SK-N-SH (cell line): ENCODE measurements around the gene ITGA5.

Source experiments
- EP300 ChIP-seq, 2 experiments: IDR thresholded peaks; 2 replicates each; pipeline versions ENCODE4 v1.4.0 to v1.6.1; 2012; ENCODE audit warnings: borderline replicate concordance in 1 of 2, low read depth in 1 of 2, low read length in 1 of 2
- IRF3 ChIP-seq: fragments of 150-350 bp; IDR thresholded peaks from 2 replicates; pipeline ENCODE4 v1.6.1; 2016; ENCODE audit warnings: mild to moderate bottlenecking, low read depth, low read length
- JUND ChIP-seq: IDR thresholded peaks from 2 replicates; pipeline ENCODE4 v1.4.0; 2012
- MXI1 ChIP-seq: IDR thresholded peaks from 2 replicates; pipeline ENCODE4 v1.6.1; 2012; ENCODE audit warnings: mild to moderate bottlenecking, low read depth, low read length, improper control_type of control experiment
- TEAD4 ChIP-seq: IDR thresholded peaks from 2 replicates; pipeline ENCODE4 v1.4.0; 2012; ENCODE audit warnings: mild to moderate bottlenecking, borderline replicate concordance; ENCODE audit not compliant: insufficient read depth
- ZBTB33 ChIP-seq: IDR thresholded peaks from 2 replicates; pipeline ENCODE4 v1.4.0; 2012; ENCODE audit warnings: low read depth, borderline replicate concordance
- TF ChIP-seq, protein P1 (sequence below): fragments of 200-600 bp; sonication (generic); IDR thresholded peaks from 2 replicates; pipeline ENCODE4 v1.6.1; 2017; ENCODE audit warnings: antibody characterized with exemption, mild to moderate bottlenecking, moderate library complexity

DNA sequence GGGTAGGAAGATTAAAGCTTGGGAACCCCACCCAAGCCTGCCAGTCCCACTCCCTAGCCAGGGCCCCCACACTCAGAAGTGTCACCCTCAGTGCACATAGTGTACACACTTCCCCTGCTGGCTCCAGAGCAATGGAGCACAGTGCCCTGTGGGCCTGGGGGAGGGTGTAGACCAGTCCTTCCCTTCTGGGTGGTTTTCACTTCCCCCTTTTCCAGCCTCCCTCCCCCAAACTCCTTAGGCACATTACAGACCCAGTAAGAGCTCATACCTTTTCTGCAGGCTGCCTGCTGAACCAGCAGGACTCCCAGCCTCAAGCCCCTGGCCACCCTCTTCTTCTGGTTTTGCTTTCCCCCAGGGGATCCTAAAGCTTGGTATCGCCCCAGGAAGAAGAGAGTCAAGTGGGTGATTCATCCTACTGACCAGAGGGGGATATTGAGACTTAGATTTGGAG lies 34.5 kb downstream of the ITGA5 start, which contains the start of gene ZNF385A:
- TF ChIP-seq, protein P1, sequence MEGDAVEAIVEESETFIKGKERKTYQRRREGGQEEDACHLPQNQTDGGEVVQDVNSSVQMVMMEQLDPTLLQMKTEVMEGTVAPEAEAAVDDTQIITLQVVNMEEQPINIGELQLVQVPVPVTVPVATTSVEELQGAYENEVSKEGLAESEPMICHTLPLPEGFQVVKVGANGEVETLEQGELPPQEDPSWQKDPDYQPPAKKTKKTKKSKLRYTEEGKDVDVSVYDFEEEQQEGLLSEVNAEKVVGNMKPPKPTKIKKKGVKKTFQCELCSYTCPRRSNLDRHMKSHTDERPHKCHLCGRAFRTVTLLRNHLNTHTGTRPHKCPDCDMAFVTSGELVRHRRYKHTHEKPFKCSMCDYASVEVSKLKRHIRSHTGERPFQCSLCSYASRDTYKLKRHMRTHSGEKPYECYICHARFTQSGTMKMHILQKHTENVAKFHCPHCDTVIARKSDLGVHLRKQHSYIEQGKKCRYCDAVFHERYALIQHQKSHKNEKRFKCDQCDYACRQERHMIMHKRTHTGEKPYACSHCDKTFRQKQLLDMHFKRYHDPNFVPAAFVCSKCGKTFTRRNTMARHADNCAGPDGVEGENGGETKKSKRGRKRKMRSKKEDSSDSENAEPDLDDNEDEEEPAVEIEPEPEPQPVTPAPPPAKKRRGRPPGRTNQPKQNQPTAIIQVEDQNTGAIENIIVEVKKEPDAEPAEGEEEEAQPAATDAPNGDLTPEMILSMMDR = no peak
- TF ChIP-seq EP300 (IDR thresholded peaks at IDR 0.05; ENCODE audit: borderline replicate concordance in 1 of 2, low read depth in 1 of 2, low read length in 1 of 2) = no peak
- no peak for TF ChIP-seq ZBTB33
- no peak for TF ChIP-seq IRF3
- no peak for TF ChIP-seq JUND
- TF ChIP-seq MXI1 = no peak
- TF ChIP-seq TEAD4 = no peak
